Measurements from ENCODE around the gene ALOXE3.

ALOXE3 gene

GRCh38 chr17:8074554-8074953 lies 43.8 kb downstream of the ALOXE3 start:
- ATAC-seq = no peak

DNA sequence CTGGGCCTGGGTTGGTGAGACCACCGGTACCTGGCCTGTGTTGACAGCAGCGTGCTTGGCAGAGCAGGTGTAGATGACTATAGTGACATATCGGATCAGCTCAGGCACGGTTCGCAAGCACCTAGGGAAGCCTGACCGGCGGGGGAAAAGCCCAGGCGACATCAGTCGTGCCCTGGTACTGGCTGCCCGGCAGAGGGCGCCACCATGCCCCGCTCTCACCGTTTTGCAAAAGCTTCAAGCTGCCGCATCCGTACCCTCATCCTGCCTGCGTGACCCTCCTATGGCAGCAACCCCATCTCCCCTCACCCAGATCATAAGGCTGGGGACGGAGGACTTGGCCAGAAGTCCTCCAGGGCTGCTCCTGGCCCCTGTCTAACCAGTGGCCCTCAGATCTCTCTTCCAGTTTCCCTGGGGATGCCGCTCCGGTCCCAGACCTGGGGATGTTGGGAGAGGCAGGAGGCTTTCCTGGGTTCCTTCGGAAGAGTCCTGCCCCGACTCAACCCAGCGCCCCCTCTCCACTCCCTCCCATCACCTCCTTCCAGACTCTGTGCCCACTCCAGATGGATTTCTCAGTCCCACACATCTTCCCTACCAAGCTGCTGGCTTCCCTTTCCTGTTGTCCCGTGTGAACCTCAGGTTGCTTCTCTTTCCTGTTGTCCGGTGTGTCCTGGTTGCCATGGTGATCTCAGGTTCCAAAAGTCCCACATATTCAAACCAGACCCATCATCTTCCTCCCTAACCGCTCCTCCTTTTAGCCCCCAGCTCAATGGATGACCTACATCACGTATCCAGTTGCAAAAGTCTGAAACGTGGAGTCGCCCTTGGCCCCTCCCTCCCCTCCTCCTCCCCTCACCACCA lies 44.5 kb downstream of the ALOXE3 start:
- peak; percentile 92 for ATAC-seq
- TF ChIP-seq TSHZ2 (CRISPR knock-in tag; IDR thresholded peaks at IDR 0.05) (no peak), ZNF8 (CRISPR knock-in tag; IDR thresholded peaks at IDR 0.05) (no peak), ESRRG (CRISPR knock-in tag; IDR thresholded peaks at IDR 0.05) (no peak), GLIS3 (CRISPR knock-in tag; IDR thresholded peaks at IDR 0.05) (no peak), PATZ1 (CRISPR knock-in tag; IDR thresholded peaks at IDR 0.05; ENCODE audit: borderline replicate concordance) (no peak), ZFP3 (CRISPR knock-in tag; IDR thresholded peaks at IDR 0.05) (no peak)

More at GRCh38 chr17:8074554-8074953, 43.8 kb downstream of the ALOXE3 start:
- no peak for TF ChIP-seq ESRRG (CRISPR knock-in tag; IDR thresholded peaks at IDR 0.05)
- no peak for TF ChIP-seq ISL1 (CRISPR knock-in tag; IDR thresholded peaks at IDR 0.05)
- TF ChIP-seq RARB (CRISPR knock-in tag; IDR thresholded peaks at IDR 0.05) = no peak
- TF ChIP-seq ZFP30 (CRISPR knock-in tag; IDR thresholded peaks at IDR 0.05) = no peak
- no peak for TF ChIP-seq GLIS3 (CRISPR knock-in tag; IDR thresholded peaks at IDR 0.05)
- TF ChIP-seq, protein P1, sequence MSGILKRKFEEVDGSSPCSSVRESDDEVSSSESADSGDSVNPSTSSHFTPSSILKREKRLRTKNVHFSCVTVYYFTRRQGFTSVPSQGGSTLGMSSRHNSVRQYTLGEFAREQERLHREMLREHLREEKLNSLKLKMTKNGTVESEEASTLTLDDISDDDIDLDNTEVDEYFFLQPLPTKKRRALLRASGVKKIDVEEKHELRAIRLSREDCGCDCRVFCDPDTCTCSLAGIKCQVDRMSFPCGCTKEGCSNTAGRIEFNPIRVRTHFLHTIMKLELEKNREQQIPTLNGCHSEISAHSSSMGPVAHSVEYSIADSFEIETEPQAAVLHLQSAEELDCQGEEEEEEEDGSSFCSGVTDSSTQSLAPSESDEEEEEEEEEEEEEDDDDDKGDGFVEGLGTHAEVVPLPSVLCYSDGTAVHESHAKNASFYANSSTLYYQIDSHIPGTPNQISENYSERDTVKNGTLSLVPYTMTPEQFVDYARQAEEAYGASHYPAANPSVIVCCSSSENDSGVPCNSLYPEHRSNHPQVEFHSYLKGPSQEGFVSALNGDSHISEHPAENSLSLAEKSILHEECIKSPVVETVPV (CRISPR knock-in tag; IDR thresholded peaks at IDR 0.05) = no peak
- no peak for TF ChIP-seq ZFP3 (CRISPR knock-in tag; IDR thresholded peaks at IDR 0.05)
- TF ChIP-seq CREB5 (CRISPR knock-in tag; IDR thresholded peaks at IDR 0.05; ENCODE audit: low read depth) = no peak
- no peak for TF ChIP-seq BACH2 (CRISPR knock-in tag; IDR thresholded peaks at IDR 0.05; ENCODE audit: borderline replicate concordance)
- no peak for TF ChIP-seq TOX (CRISPR knock-in tag; IDR thresholded peaks at IDR 0.05; ENCODE audit: borderline replicate concordance)
- TF ChIP-seq ARNTL (CRISPR knock-in tag; IDR thresholded peaks at IDR 0.05; ENCODE audit: borderline replicate concordance, low read depth) = no peak
- TF ChIP-seq TSHZ2 (CRISPR knock-in tag; IDR thresholded peaks at IDR 0.05) = no peak
- no peak for TF ChIP-seq ZNF8 (CRISPR knock-in tag; IDR thresholded peaks at IDR 0.05)
- TF ChIP-seq PATZ1 (CRISPR knock-in tag; IDR thresholded peaks at IDR 0.05; ENCODE audit: borderline replicate concordance) = no peak
- TF ChIP-seq PPARA (CRISPR knock-in tag; IDR thresholded peaks at IDR 0.05; ENCODE audit: borderline replicate concordance) = no peak
- no peak for TF ChIP-seq CSDC2 (CRISPR knock-in tag; IDR thresholded peaks at IDR 0.05)
- no peak for TF ChIP-seq ZNF565 (CRISPR knock-in tag; conservative IDR thresholded peaks at IDR 0.05; ENCODE audit: low read depth)
- TF ChIP-seq ZC3H10 (CRISPR knock-in tag; IDR thresholded peaks at IDR 0.05) = no peak
- TF ChIP-seq, protein P2, sequence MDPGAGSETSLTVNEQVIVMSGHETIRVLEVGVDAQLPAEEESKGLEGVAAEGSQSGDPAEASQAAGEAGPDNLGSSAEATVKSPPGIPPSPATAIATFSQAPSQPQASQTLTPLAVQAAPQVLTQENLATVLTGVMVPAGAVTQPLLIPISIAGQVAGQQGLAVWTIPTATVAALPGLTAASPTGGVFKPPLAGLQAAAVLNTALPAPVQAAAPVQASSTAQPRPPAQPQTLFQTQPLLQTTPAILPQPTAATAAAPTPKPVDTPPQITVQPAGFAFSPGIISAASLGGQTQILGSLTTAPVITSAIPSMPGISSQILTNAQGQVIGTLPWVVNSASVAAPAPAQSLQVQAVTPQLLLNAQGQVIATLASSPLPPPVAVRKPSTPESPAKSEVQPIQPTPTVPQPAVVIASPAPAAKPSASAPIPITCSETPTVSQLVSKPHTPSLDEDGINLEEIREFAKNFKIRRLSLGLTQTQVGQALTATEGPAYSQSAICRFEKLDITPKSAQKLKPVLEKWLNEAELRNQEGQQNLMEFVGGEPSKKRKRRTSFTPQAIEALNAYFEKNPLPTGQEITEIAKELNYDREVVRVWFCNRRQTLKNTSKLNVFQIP (CRISPR knock-in tag; IDR thresholded peaks at IDR 0.05; ENCODE audit: borderline replicate concordance, low read depth) = no peak
- TF ChIP-seq TCF4 (CRISPR knock-in tag; IDR thresholded peaks at IDR 0.05; ENCODE audit: borderline replicate concordance) = no peak

All from SK-N-SH treated with all-trans-retinoic acid at 6 μM for 48 hours (cell line).